GM10266 (cell line): ENCODE results near the gene CKAP2L.

Experiments used
- DNase-seq: peaks from one replicate; pipeline ENCODE4 v3.0.0; 2012; ENCODE audit errors: extremely low spot score
- TF ChIP-seq, protein P1 (sequence below): IDR thresholded peaks from 2 replicates; pipeline ENCODE4 v1.5.1; 2012; ENCODE audit warnings: mild to moderate bottlenecking, low read depth; ENCODE audit not compliant: control insufficient read depth, insufficient read depth; ENCODE audit errors: missing control alignments

CKAP2L gene

DNA sequence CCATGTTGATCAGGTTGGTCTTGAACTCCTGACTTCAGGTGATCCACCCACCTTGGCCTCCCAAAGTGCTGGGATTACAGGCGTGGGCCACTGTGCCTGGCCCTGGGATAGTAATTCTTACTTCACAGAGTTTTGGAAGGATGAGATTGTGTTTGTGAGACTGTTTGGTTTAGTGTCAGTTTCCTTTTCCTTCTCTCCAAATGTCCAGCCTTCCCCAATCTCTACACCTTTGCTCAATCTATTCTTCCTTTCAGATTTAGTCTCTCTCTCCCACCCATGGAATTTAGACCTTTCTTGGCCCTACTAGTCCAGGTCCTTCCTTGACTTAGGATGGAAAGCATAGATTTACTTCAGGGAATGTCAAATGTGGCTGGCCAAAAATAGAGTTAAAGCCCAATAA is 32.1 kb upstream of the CKAP2L start:
- DNase-seq: no peak
- TF ChIP-seq, protein P1, sequence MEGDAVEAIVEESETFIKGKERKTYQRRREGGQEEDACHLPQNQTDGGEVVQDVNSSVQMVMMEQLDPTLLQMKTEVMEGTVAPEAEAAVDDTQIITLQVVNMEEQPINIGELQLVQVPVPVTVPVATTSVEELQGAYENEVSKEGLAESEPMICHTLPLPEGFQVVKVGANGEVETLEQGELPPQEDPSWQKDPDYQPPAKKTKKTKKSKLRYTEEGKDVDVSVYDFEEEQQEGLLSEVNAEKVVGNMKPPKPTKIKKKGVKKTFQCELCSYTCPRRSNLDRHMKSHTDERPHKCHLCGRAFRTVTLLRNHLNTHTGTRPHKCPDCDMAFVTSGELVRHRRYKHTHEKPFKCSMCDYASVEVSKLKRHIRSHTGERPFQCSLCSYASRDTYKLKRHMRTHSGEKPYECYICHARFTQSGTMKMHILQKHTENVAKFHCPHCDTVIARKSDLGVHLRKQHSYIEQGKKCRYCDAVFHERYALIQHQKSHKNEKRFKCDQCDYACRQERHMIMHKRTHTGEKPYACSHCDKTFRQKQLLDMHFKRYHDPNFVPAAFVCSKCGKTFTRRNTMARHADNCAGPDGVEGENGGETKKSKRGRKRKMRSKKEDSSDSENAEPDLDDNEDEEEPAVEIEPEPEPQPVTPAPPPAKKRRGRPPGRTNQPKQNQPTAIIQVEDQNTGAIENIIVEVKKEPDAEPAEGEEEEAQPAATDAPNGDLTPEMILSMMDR: no peak

DNA sequence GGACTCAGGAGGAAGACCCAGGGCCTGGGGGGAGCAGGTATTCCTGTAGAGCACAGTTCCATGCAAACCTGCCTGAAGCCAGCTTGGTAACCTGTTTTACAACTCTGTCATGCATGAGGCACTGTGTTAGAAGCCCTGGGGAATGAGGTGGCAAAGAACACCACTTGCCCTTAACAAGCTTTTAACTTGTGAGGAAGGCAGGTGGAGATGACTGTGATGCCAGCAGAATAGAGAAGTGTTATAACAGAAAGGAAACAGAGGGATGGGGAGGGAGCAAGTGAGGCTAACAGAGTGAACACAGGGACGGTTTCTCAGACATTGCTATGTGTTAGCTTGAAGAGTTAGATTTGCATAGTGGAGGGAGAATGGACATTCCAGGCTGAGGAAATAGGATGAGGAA is 31.4 kb upstream of the CKAP2L start:
- DNase-seq: no peak

DNA sequence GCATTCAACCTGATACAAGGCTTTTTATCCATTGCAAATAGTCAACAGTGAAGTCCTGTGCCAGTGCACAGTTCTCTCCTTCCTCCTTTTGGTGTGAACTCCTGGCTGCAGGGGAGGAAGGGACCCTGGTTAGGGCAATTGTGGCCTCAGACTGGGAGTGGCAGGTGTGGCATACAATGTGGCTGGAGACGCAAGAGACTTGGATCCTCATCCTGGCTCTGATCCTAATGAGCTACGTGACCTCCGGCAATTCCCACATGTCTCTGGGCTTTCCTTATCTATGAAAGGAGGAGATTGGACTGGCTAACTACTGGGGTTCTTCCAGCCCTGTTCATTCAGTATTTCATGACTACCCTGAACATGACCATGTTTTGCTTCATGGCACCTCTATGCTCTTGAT is 30.4 kb upstream of the CKAP2L start:
- no peak for DNase-seq
- TF ChIP-seq, protein P1: no peak

More for the DNA sequence above, 31.4 kb upstream of the CKAP2L start:
- TF ChIP-seq, protein P1: no peak

DNA sequence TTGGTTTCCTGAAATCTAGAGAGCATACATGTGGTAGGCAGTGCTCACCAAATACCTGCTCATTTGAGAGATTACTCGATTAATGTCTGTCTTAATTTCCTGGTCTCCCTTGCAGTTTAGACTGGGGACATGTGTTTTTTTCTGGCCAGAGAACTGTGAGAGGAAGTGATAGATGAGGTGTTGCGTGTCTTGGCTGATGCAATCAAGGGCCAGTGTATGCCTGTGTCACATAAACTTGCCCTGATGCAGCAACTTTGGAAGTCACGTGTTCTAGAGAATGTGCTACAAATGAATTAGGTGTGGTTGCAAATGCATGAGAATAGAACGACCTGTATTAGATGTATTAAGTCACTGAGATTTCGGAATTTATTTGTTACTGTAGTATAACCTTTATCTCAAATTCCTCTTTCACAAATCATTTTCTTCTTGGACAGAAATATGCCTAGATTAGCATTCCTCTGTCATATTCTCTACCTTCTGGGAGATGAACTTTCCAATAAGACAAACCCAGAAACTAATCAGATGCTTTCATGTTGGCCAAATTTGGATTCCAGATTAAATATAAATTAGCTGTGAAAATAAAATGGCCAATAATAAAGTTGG is 29.8 kb upstream of the CKAP2L start:
- TF ChIP-seq, protein P1: no peak
- peak; percentile 19 for DNase-seq

DNA sequence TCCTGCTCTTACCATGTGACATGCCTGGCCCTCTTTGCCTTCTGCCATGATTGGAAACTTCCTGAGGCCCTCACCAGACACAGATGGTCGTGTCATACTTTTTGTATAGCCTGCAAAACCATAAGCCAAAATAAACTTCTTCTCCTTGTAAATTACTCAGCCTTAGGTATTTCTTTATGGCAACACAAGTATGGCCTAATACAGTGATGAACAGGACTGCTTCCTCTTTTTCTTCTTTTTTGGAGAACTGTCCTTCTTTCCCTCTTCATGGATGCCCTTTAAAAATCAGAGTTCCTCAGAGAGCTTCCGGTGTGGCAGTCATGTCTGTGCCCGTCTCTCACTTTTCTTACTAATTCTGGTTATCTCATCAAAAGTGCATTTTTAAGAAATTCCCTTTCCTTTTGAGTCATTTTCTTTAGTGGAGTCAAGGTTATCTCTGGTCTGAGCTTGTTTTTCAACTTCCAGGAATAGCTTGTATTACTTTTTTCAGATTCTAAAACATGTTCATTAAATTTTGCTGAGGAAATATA is 29.1 kb upstream of the CKAP2L start:
- TF ChIP-seq, protein P1: no peak
- DNase-seq: no peak

DNA sequence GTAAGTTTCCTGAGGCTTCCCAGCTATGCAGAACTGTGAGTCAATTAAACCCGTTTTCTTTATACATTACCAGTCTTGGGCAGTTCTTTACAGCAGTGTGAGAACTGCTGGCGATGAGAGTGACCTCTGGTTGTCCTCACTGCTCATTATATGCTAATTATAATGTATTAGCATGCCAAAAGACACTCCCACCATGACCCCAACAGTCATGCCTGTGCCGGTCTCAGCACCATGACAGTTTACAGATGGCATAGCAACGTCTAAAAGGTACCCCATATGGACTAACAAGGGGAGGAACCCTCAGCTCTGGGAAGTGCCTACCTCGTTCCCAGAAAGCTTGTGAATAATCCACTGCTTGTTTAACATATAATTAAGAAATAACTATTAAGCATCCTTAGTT is 28.0 kb upstream of the CKAP2L start:
- TF ChIP-seq, protein P1: no peak
- no peak for DNase-seq

DNA sequence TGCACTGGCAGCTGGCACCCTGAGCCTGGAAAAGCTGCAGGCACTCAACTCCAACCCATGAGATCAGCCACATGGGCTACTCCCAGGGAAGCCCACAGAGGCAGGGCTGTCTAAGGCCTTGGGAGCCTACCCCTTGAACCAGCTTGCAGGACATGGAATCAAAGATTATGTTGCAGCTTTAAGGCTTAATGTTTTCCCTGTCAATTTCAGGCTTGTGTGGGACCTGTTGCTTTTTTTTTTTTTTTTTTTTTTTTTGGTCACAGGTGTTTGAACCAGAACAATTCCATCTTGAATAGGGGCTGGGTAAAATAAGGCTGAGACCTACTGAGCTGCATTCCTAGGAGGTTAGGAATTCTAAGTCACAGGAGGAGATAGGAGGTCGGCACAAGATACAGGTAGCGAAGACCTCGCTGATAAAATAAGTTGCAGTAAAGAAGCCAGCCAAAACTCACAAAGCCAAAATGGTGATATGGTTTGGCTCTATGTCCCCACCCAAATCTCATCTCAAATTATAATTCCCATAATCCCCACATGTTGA is 27.4 kb upstream of the CKAP2L start:
- no peak for DNase-seq
- TF ChIP-seq, protein P1: no peak
